A549 (cell line): Measurements from ENCODE around the gene MARCHF10.

Experiments used
- CBX2 ChIP-seq: fragments of 200-600 bp; sonication (generic); IDR thresholded peaks from 2 replicates; pipeline ENCODE4 v1.6.1; 2016; ENCODE audit warnings: low read depth, mild to moderate bottlenecking, borderline replicate concordance
- CHD4 ChIP-seq: fragments of 200-600 bp; sonication (generic); IDR thresholded peaks from 2 replicates; pipeline ENCODE4 v1.6.1; 2016; ENCODE audit warnings: antibody characterized with exemption, mild to moderate bottlenecking, borderline replicate concordance
- GATA3 ChIP-seq: IDR thresholded peaks from 2 replicates; pipeline ENCODE4 v1.6.1; 2012; ENCODE audit warnings: borderline replicate concordance
- MAFK ChIP-seq: fragments of 450-650 bp; IDR thresholded peaks from 2 replicates; pipeline ENCODE4 v1.6.1; 2014; ENCODE audit not compliant: partially characterized antibody
- MYC ChIP-seq: IDR thresholded peaks from 2 replicates; pipeline ENCODE4 v1.6.1; 2012; ENCODE audit warnings: mild to moderate bottlenecking, inconsistent platforms, low read length, improper control_type of control experiment, borderline replicate concordance
- POLR2A ChIP-seq: IDR thresholded peaks from 2 replicates; pipeline ENCODE4 v1.6.1; 2012; ENCODE audit warnings: mild to moderate bottlenecking, low read length
- RAD21 ChIP-seq, 2 experiments: fragments of >200 bp in 1 of 2; sonication (Bioruptor Twin) in 1 of 2; formaldehyde crosslinking in 1 of 2; IDR thresholded peaks in 1 of 2; conservative IDR thresholded peaks in 1 of 2; 2 replicates in 1 of 2; 3 replicates in 1 of 2; pipeline ENCODE4 v1.6.1; 2012 to 2018; ENCODE audit warnings: inconsistent platforms in 1 of 2
- SMC3 ChIP-seq: fragments of >200 bp; sonication (Bioruptor Twin); formaldehyde crosslinking; IDR thresholded peaks from 3 replicates; pipeline ENCODE4 v1.6.1; 2018; ENCODE audit warnings: inconsistent platforms
- TF ChIP-seq, protein P1 (sequence below): fragments of >200 bp; sonication (Bioruptor Twin); formaldehyde crosslinking; IDR thresholded peaks from 3 replicates; pipeline ENCODE4 v1.5.1; 2016
- TF ChIP-seq, protein P2 (sequence below): fragments of 450-650 bp; IDR thresholded peaks from 2 replicates; pipeline ENCODE4 v1.6.1; 2014; ENCODE audit warnings: antibody characterized with exemption

DNA sequence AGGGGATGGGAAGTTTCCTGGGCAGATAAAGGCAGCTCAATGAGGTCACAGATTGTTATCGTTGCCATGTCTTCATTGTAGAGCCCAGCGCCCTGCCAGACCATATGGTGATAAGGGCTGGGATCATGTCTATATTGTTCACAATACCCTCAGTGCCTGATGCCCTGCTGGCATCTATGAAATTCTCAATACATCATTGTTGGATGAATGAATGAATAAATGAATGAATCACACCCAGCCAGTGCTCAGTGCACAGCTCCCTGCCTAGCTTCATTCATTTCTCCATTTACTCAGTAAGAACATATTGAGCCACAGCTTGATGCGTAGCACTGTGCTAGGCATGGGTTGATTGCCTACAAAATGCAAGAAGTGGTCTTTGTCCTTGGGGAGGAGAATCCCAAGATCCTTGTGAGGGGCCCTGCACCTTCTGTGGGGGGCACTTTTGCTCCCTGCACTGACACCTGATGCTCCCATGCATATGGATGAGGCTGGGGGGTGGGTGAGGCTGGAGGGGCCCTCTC lies 150.9 kb downstream of the MARCHF10 start:
- no peak for TF ChIP-seq CBX2
- TF ChIP-seq GATA3, result no peak
- no peak for TF ChIP-seq POLR2A
- no peak for TF ChIP-seq RAD21 (conservative IDR thresholded peaks at IDR 0.05 in 1 of 2, IDR thresholded peaks at IDR 0.05 in 1 of 2)
- TF ChIP-seq, protein P1, sequence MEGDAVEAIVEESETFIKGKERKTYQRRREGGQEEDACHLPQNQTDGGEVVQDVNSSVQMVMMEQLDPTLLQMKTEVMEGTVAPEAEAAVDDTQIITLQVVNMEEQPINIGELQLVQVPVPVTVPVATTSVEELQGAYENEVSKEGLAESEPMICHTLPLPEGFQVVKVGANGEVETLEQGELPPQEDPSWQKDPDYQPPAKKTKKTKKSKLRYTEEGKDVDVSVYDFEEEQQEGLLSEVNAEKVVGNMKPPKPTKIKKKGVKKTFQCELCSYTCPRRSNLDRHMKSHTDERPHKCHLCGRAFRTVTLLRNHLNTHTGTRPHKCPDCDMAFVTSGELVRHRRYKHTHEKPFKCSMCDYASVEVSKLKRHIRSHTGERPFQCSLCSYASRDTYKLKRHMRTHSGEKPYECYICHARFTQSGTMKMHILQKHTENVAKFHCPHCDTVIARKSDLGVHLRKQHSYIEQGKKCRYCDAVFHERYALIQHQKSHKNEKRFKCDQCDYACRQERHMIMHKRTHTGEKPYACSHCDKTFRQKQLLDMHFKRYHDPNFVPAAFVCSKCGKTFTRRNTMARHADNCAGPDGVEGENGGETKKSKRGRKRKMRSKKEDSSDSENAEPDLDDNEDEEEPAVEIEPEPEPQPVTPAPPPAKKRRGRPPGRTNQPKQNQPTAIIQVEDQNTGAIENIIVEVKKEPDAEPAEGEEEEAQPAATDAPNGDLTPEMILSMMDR, result no peak
- no peak for TF ChIP-seq MYC
- TF ChIP-seq SMC3, result no peak
- TF ChIP-seq, protein P2, sequence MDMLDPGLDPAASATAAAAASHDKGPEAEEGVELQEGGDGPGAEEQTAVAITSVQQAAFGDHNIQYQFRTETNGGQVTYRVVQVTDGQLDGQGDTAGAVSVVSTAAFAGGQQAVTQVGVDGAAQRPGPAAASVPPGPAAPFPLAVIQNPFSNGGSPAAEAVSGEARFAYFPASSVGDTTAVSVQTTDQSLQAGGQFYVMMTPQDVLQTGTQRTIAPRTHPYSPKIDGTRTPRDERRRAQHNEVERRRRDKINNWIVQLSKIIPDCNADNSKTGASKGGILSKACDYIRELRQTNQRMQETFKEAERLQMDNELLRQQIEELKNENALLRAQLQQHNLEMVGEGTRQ, result no peak
- no peak for TF ChIP-seq MAFK
- TF ChIP-seq CHD4, result no peak
